ENCODE data around the gene COBL. TPM values are rescaled to one million over a fixed set of nuclear protein-coding genes. Genes with fewer than 3 reads are reported as not detected.

The COBL gene
- total RNA-seq, 4 donors from 2014 or later, result 62.4 to 114 (median 72.2) TPM

- intact Hi-C loops (cut with DNase I; ENCODE audit: low total_unique reads) (no loop called here), in situ Hi-C loops (cut with MboI; ENCODE audit: low pct_ligation_motif_present in 1 of 4, low pct_unique_long_range_greater_than_20kb in 1 of 4, low sequenced_read_pairs in 3 of 4) (no loop called here)
- 91% methylated on average over 21 of the region's 21 CpGs; no CpG with 5 or more reads in 1 of the 2 donors for WGBS, 2 donors (ENCODE audit: low coverage in 1 of 2)
- no peak overlapping the region for H3K27ac ChIP-seq
- no peak for DNase-seq
- peaks cover 0 to 3% (median 0%) of the 10 kb centered on the region in 4 donors for H3K4me1 ChIP-seq
- no peaks in the 10 kb centered on the region for H3K36me3 ChIP-seq
- no peaks in the 10 kb centered on the region for H3K27me3 ChIP-seq
- H3K4me3 ChIP-seq, result no peak overlapping the region
- TF ChIP-seq, protein P1, sequence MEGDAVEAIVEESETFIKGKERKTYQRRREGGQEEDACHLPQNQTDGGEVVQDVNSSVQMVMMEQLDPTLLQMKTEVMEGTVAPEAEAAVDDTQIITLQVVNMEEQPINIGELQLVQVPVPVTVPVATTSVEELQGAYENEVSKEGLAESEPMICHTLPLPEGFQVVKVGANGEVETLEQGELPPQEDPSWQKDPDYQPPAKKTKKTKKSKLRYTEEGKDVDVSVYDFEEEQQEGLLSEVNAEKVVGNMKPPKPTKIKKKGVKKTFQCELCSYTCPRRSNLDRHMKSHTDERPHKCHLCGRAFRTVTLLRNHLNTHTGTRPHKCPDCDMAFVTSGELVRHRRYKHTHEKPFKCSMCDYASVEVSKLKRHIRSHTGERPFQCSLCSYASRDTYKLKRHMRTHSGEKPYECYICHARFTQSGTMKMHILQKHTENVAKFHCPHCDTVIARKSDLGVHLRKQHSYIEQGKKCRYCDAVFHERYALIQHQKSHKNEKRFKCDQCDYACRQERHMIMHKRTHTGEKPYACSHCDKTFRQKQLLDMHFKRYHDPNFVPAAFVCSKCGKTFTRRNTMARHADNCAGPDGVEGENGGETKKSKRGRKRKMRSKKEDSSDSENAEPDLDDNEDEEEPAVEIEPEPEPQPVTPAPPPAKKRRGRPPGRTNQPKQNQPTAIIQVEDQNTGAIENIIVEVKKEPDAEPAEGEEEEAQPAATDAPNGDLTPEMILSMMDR (IDR thresholded peaks at IDR 0.05), result no peak
- no peak for TF ChIP-seq EP300 (IDR thresholded peaks at IDR 0.05; ENCODE audit: low read depth)
- no peak for TF ChIP-seq POLR2A (IDR thresholded peaks at IDR 0.05)
- no peak for TF ChIP-seq POLR2AphosphoS5 (IDR thresholded peaks at IDR 0.05)
- H3K9me3 ChIP-seq, result no peaks in the 10 kb centered on the region
These were observed 308.8 kb downstream of the COBL start for GRCh38 chr7:51007551-51008505.

- Histone ChIP-seq H3K36me3 (no peaks in the 10 kb centered on the region), H3K4me3 (no peak overlapping the region), H3K4me1 (peaks cover 0 to 3% (median 0%) of the 10 kb centered on the region in 4 donors), H3K27ac (no peak overlapping the region), H3K27me3 (no peaks in the 10 kb centered on the region), H3K9me3 (no peaks in the 10 kb centered on the region)
- TF ChIP-seq POLR2A (IDR thresholded peaks at IDR 0.05) (no peak), EP300 (IDR thresholded peaks at IDR 0.05; ENCODE audit: low read depth) (no peak), POLR2AphosphoS5 (IDR thresholded peaks at IDR 0.05) (no peak)
- TF ChIP-seq, protein P1 (IDR thresholded peaks at IDR 0.05), result no peak
- no peak for DNase-seq
- intact Hi-C loops (cut with DNase I; ENCODE audit: low total_unique reads) (no loop called here), in situ Hi-C loops (cut with MboI; ENCODE audit: low pct_ligation_motif_present in 1 of 4, low pct_unique_long_range_greater_than_20kb in 1 of 4, low sequenced_read_pairs in 3 of 4) (no loop called here)
- 60 to 80% methylated on average over 1 to 3 of the region's 3 CpGs for WGBS, 2 donors (ENCODE audit: low coverage in 1 of 2)
These were observed 309.9 kb downstream of the COBL start for GRCh38 chr7:51006483-51007235.

DNA sequence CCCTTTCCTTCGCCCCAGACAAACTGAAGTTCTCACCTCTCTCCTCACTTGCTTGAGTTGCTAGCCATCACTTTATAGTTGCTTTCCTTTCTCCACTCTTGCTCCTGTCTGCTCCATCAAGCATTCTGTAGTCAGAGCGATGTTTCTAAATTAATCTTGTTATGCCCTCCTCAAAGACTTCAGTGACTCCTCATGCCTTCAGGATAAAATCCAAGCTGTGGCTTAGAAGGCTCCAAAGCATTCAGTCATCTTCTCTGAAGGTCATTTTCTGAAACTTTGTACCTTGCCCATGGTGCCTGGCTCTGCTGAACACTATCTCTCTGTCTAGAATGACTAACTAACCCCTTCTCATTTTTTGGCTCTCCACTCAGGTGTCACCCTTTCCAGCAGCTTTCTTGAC is 311.5 kb downstream of the COBL start:
- Histone ChIP-seq H3K27me3 (no peaks in the 10 kb centered on the region), H3K36me3 (no peaks in the 10 kb centered on the region), H3K4me3 (no peak overlapping the region), H3K9me3 (no peaks in the 10 kb centered on the region), H3K27ac (no peak overlapping the region), H3K4me1 (peaks cover 0 to under 1% (median 0%) of the 10 kb centered on the region in 4 donors)
- WGBS, 2 donors (ENCODE audit: low coverage in 1 of 2), result 91% methylated on average over 2 of the region's 2 CpGs; no CpG with 5 or more reads in 1 of the 2 donors
- in situ Hi-C loops (cut with MboI; ENCODE audit: low pct_ligation_motif_present in 1 of 4, low pct_unique_long_range_greater_than_20kb in 1 of 4, low sequenced_read_pairs in 3 of 4), result no loop called here
- TF ChIP-seq POLR2A (IDR thresholded peaks at IDR 0.05) (no peak), EP300 (IDR thresholded peaks at IDR 0.05; ENCODE audit: low read depth) (no peak), POLR2AphosphoS5 (IDR thresholded peaks at IDR 0.05) (no peak)
- TF ChIP-seq, protein P1 (IDR thresholded peaks at IDR 0.05), result no peak
- no peak for DNase-seq
- intact Hi-C loops (cut with DNase I; ENCODE audit: low total_unique reads), result no loop called here

DNA sequence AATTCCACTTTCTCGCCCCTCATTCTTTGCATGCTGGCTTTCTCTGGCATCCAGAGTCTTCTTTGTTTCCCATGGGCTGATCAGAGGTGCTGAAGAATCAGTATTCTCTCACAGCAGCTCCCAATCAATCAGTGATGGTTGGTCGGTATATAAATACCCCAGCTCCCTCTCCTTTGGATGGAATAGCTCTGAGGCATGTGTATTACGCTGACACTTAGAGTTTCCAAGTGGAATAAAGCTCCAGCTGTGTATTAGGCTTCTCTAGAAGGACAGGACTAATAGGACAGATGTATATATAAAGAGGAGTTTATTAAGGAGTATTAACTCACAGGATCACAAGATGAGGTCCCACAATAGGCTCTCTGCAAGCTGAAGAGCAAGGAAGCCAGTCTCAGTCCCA is 315.7 kb downstream of the COBL start:
- 49 to 86% methylated on average over 1 to 3 of the region's 3 CpGs for WGBS, 2 donors (ENCODE audit: low coverage in 1 of 2)
- in situ Hi-C loops (cut with MboI; ENCODE audit: low pct_ligation_motif_present in 1 of 4, low pct_unique_long_range_greater_than_20kb in 1 of 4, low sequenced_read_pairs in 3 of 4) (no loop called here), intact Hi-C loops (cut with DNase I; ENCODE audit: low total_unique reads) (no loop called here)
- H3K36me3 ChIP-seq, result no peaks in the 10 kb centered on the region
- H3K9me3 ChIP-seq, result no peaks in the 10 kb centered on the region
- TF ChIP-seq, protein P1 (IDR thresholded peaks at IDR 0.05), result no peak
- TF ChIP-seq POLR2AphosphoS5 (IDR thresholded peaks at IDR 0.05), result no peak
- TF ChIP-seq EP300 (IDR thresholded peaks at IDR 0.05; ENCODE audit: low read depth), result no peak
- TF ChIP-seq POLR2A (IDR thresholded peaks at IDR 0.05), result no peak
- no peaks in the 10 kb centered on the region for H3K4me1 ChIP-seq
- H3K27me3 ChIP-seq, result no peaks in the 10 kb centered on the region
- no peak overlapping the region for H3K27ac ChIP-seq
- no peak for DNase-seq
- H3K4me3 ChIP-seq, result no peak overlapping the region

Measured in transverse colon (tissue), 4 donors.